K562 (cell line): ENCODE results near the gene KISS1R. TPM values are rescaled to one million over a fixed set of nuclear protein-coding genes. Genes with fewer than 3 reads are reported as not detected.

Experiments used
- ADNP ChIP-seq: fragments of 200-800 bp; sonication (Bioruptor generic); IDR thresholded peaks from 2 replicates; pipeline ENCODE4 v1.6.1; 2016; ENCODE audit warnings: missing genetic modification characterization, missing compliant biosample characterization
- ARID4B ChIP-seq: sonication (generic); formaldehyde crosslinking; IDR thresholded peaks from 2 replicates; pipeline ENCODE4 v1.8.0; 2022; ENCODE audit warnings: mild to moderate bottlenecking, missing genetic modification reagents
- CUX1 ChIP-seq: fragments of 200-800 bp; sonication (Bioruptor generic); IDR thresholded peaks from 2 replicates; pipeline ENCODE4 v1.6.1; 2016; ENCODE audit warnings: missing genetic modification characterization, missing compliant biosample characterization
- ERF ChIP-seq: fragments of 450-650 bp; formaldehyde crosslinking; IDR thresholded peaks from 2 replicates; pipeline ENCODE4 v1.4.0; 2020; ENCODE audit warnings: mild to moderate bottlenecking, mixed read lengths
- ETV1 ChIP-seq: fragments of 450-650 bp; conservative IDR thresholded peaks from 2 replicates; pipeline ENCODE4 v1.6.1; 2016; ENCODE audit warnings: missing genetic modification characterization, control low read depth, low read depth, missing compliant biosample characterization
- RCOR1 ChIP-seq, 2 experiments: IDR thresholded peaks; 2 replicates each; pipeline ENCODE4 v1.6.1; 2012; ENCODE audit warnings: low read depth in 2 of 2, low read length in 2 of 2, borderline replicate concordance in 1 of 2, improper control_type of control experiment in 1 of 2
- RFX7 ChIP-seq: fragments of 250-450 bp; sonication (Bioruptor Pico); IDR thresholded peaks from 2 replicates; pipeline ENCODE4 v1.5.1; 2021; ENCODE audit warnings: mild to moderate bottlenecking
- SPI1 ChIP-seq: IDR thresholded peaks from 2 replicates; pipeline ENCODE4 v1.6.1; 2011; ENCODE audit warnings: low read depth, low read length, control low read depth, borderline replicate concordance
- TEAD4 ChIP-seq, 2 experiments: sonication (generic) in 1 of 2; formaldehyde crosslinking in 1 of 2; IDR thresholded peaks; 2 replicates each; pipeline versions ENCODE4 v1.6.1 to v1.8.0; 2012 to 2022; ENCODE audit warnings: borderline replicate concordance in 1 of 2, inconsistent platforms in 1 of 2, low read length in 1 of 2, mild to moderate bottlenecking in 1 of 2, missing genetic modification reagents in 1 of 2
- TGIF2 ChIP-seq: sonication (generic); formaldehyde crosslinking; IDR thresholded peaks from 2 replicates; pipeline ENCODE4 v1.8.1; 2022; ENCODE audit warnings: mild to moderate bottlenecking, missing genetic modification reagents, moderate library complexity
- THRA ChIP-seq: fragments of 450-650 bp; IDR thresholded peaks from 2 replicates; pipeline ENCODE4 v1.6.1; 2017; ENCODE audit warnings: mild to moderate bottlenecking, moderate library complexity
- ZBTB12 ChIP-seq: fragments of 250-450 bp; sonication (Bioruptor Pico); IDR thresholded peaks from 2 replicates; pipeline ENCODE4 v1.4.0; 2020
- ZNF41 ChIP-seq: fragments of 250-450 bp; sonication (Bioruptor Pico); conservative IDR thresholded peaks from 2 replicates; pipeline ENCODE4 v1.4.0; 2020; ENCODE audit warnings: mild to moderate bottlenecking
- ZNF445 ChIP-seq: fragments of 250-450 bp; sonication (Bioruptor Pico); IDR thresholded peaks from 2 replicates; pipeline ENCODE4 v1.4.0; 2020; ENCODE audit warnings: low read depth, mild to moderate bottlenecking, moderate library complexity
- polyA plus RNA-seq, 8 experiments: library from polyadenylated mRNA; depleted of rRNA in 4 of 8; stranded (reverse) in 5 of 8; unstranded in 3 of 8; fragments of >200 nt; fragmentation: Nextera tagmentation in 2 of 8; fragmentation: Illumina TruSeq in 1 of 8; extraction: Ambion mirVana in 2 of 8; extraction: Trizol in 1 of 8; gene quantifications; 2 replicates each; pipeline versions ENCODE4 v1.2.1 to v1.2.3, GENCODE V29; 2011 to 2014; ENCODE audit warnings: inconsistent platforms in 1 of 8, missing spikeins in 1 of 8
- total RNA-seq, 7 experiments: library from RNA; depleted of rRNA in 6 of 7; stranded (reverse); fragments of >200 nt in 6 of 7; fragmentation: Illumina TruSeq in 2 of 7; extraction: Trizol in 2 of 7; gene quantifications; 2 replicates each; pipeline versions ENCODE4 v1.2.1 to v1.2.3, GENCODE V29; 2011 to 2021; ENCODE audit warnings: low replicate concordance in 1 of 7

The KISS1R gene
- total and polyA plus RNA-seq, 9 of the 15 experiments (the other 6 are each of a cell fraction or from before 2014, with no cell fraction given): 0.37 to 39.4 (median 2.0) TPM

- TF ChIP-seq CUX1 (CRISPR knock-in tag) (peak; percentile 45; the same call in 1 of the 2 replicates), ERF (CRISPR knock-in tag) (no peak), TGIF2 (CRISPR knock-in tag) (no peak), SPI1 (no peak), ADNP (tag) (no peak), ETV1 (tag) (peak; percentile 85), ZNF41 (CRISPR knock-in tag) (no peak), THRA (no peak), RFX7 (CRISPR knock-in tag) (no peak), ZBTB12 (CRISPR knock-in tag) (no peak; the same call in 1 of the 2 replicates), RCOR1 (IDR thresholded peaks at IDR 0.05; ENCODE audit: borderline replicate concordance in 1 of 2, low read depth in 2 of 2, low read length in 2 of 2) (peak in 1 of 2 experiments; percentile 69; a peak in 2 of 4 replicates), ARID4B (CRISPR knock-in tag) (no peak), ZNF445 (no peak), TEAD4 (IDR thresholded peaks at IDR 0.05; ENCODE audit: low read length) (no peak), TEAD4 (CRISPR knock-in tag; IDR thresholded peaks at IDR 0.05; ENCODE audit: borderline replicate concordance) (no peak)
Measured at GRCh38 chr19:954672-955494, 37.8 kb downstream of the KISS1R start (continued).
